MG63 (cell line): ENCODE results near the gene CDC42EP5. TPM values are rescaled to one million over a fixed set of nuclear protein-coding genes. Genes with fewer than 3 reads are reported as not detected.
A peak's percentile ranks its signal among the peaks of the same experiment; 100 is the strongest.
"Not testable (repeated sequence)": the region's sequence is repeated elsewhere in the genome, so short reads cannot be mapped to it uniquely, and the experiment has no call there.

Experiments
- DNase-seq: peaks from one replicate; pipeline ENCODE4 v3.0.0-alpha.2; 2020
- H3K27me3 ChIP-seq: fragments of 250-450 bp; sonication (Bioruptor Pico); 2 replicates; pipeline ENCODE4 v1.5.1; 2020; ENCODE audit warnings: mild to moderate bottlenecking, moderate library complexity
- H3K36me3 ChIP-seq: fragments of 250-450 bp; sonication (Bioruptor Pico); 2 replicates; pipeline ENCODE4 v1.5.1; 2020; ENCODE audit warnings: mild to moderate bottlenecking, moderate library complexity
- H3K4me3 ChIP-seq: fragments of 250-450 bp; sonication (Bioruptor Pico); 2 replicates; pipeline ENCODE4 v1.5.1; 2020; ENCODE audit warnings: mild to moderate bottlenecking, moderate library complexity
- H3K9me3 ChIP-seq: fragments of 250-450 bp; sonication (Bioruptor Pico); 2 replicates; pipeline ENCODE4 v1.5.1; 2020; ENCODE audit warnings: mild to moderate bottlenecking, moderate library complexity
- total RNA-seq: library from RNA; depleted of rRNA; stranded (reverse); fragments of >200 nt; shearing (Covaris generic); gene quantifications from 2 replicates; pipeline ENCODE4 v1.2.3, GENCODE V29; 2014; ENCODE audit warnings: low replicate concordance; rRNA removed

The CDC42EP5 gene
- total RNA-seq, result 4.1 and 10.1 TPM in 2 replicates

GRCh38 chr19:54473071-54473891 lies at the start of gene CDC42EP5:
Gene CDC42EP5 (minus strand): TSS chr19:54473296. CDS start chr19:54465547, 7,749 bp downstream.
- Histone ChIP-seq H3K36me3 (no peaks in the 10 kb centered on the region), H3K4me3 (peak within 1 kb of the TSS; percentile 36), H3K9me3 (no peaks in the 10 kb centered on the region), H3K27me3 (no peaks in the 10 kb centered on the region)
- peak; percentile 73 for DNase-seq

GRCh38 chr19:54521860-54522513 lies 48.9 kb upstream of the CDC42EP5 start:
- Histone ChIP-seq H3K27me3 (peaks cover 4% of the 10 kb centered on the region), H3K9me3 (no peaks in the 10 kb centered on the region; the same call in 1 of the 2 replicates), H3K36me3 (no peaks in the 10 kb centered on the region), H3K4me3 (no peak overlapping the region)
- no peak for DNase-seq

GRCh38 chr19:54521022-54521859 lies 48.1 kb upstream of the CDC42EP5 start:
- H3K36me3 ChIP-seq, result no peaks in the 10 kb centered on the region
- DNase-seq, result no peak
- peaks cover 7% of the 10 kb centered on the region for H3K27me3 ChIP-seq
- no peak overlapping the region for H3K4me3 ChIP-seq
- no peaks in the 10 kb centered on the region; the same call in 1 of the 2 replicates for H3K9me3 ChIP-seq

- no peaks in the 10 kb centered on the region; the same call in 1 of the 2 replicates for H3K9me3 ChIP-seq
- H3K27me3 ChIP-seq, result peaks cover 9% of the 10 kb centered on the region
- no peak for DNase-seq
- no peak overlapping the region for H3K4me3 ChIP-seq
- no peaks in the 10 kb centered on the region for H3K36me3 ChIP-seq
Measured at GRCh38 chr19:54518844-54519243, 45.7 kb upstream of the CDC42EP5 start.

- no peaks in the 10 kb centered on the region for H3K36me3 ChIP-seq
- H3K27me3 ChIP-seq, result peaks cover 9% of the 10 kb centered on the region
- H3K4me3 ChIP-seq, result no peak overlapping the region
- peak; percentile 62 for DNase-seq
- no peaks in the 10 kb centered on the region; the same call in 1 of the 2 replicates for H3K9me3 ChIP-seq
Measured at GRCh38 chr19:54517483-54517882, 44.4 kb upstream of the CDC42EP5 start.

- Histone ChIP-seq H3K9me3 (no peaks in the 10 kb centered on the region; the same call in 1 of the 2 replicates), H3K27me3 (peaks cover 8% of the 10 kb centered on the region)
- no peak for DNase-seq
Measured at GRCh38 chr19:54515156-54515555, 42.1 kb upstream of the CDC42EP5 start.

GRCh38 chr19:54509200-54509940 lies 36.3 kb upstream of the CDC42EP5 start:
- DNase-seq, H3K9me3 ChIP-seq, H3K27me3 ChIP-seq, H3K4me3 ChIP-seq, H3K36me3 ChIP-seq: not testable (repeated sequence)

More at GRCh38 chr19:54515156-54515555, 42.1 kb upstream of the CDC42EP5 start:
- no peak overlapping the region for H3K4me3 ChIP-seq
- H3K36me3 ChIP-seq, result no peaks in the 10 kb centered on the region

GRCh38 chr19:54508487-54508886 lies 35.4 kb upstream of the CDC42EP5 start:
- peaks cover 10% of the 10 kb centered on the region for H3K27me3 ChIP-seq
- not testable (repeated sequence) for H3K9me3 ChIP-seq, DNase-seq, H3K36me3 ChIP-seq, H3K4me3 ChIP-seq

- DNase-seq, result no peak
- H3K36me3 ChIP-seq, result no peaks in the 10 kb centered on the region
- no peaks in the 10 kb centered on the region for H3K9me3 ChIP-seq
- no peak overlapping the region for H3K4me3 ChIP-seq
- H3K27me3 ChIP-seq, result peaks cover 17% of the 10 kb centered on the region
Measured at GRCh38 chr19:54507824-54508223, 34.7 kb upstream of the CDC42EP5 start.

- not testable (repeated sequence) for DNase-seq, H3K4me3 ChIP-seq, H3K36me3 ChIP-seq, H3K9me3 ChIP-seq
- peaks cover 23% of the 10 kb centered on the region for H3K27me3 ChIP-seq
Measured at GRCh38 chr19:54507038-54507717, 34.1 kb upstream of the CDC42EP5 start.

- H3K4me3 ChIP-seq, result no peak overlapping the region
- DNase-seq, result no peak
Measured at GRCh38 chr19:54506079-54506478, 33.0 kb upstream of the CDC42EP5 start.

GRCh38 chr19:54505542-54505941 lies 32.4 kb upstream of the CDC42EP5 start:
- peaks cover 27% of the 10 kb centered on the region for H3K27me3 ChIP-seq
- not testable (repeated sequence) for H3K36me3 ChIP-seq, DNase-seq, H3K4me3 ChIP-seq, H3K9me3 ChIP-seq

More at GRCh38 chr19:54506079-54506478, 33.0 kb upstream of the CDC42EP5 start:
- Histone ChIP-seq H3K27me3 (peaks cover 25% of the 10 kb centered on the region), H3K9me3 (no peaks in the 10 kb centered on the region), H3K36me3 (no peaks in the 10 kb centered on the region)

- Histone ChIP-seq H3K36me3 (no peaks in the 10 kb centered on the region), H3K27me3 (peaks cover 42% of the 10 kb centered on the region), H3K4me3 (no peak within 1 kb of the TSS), H3K9me3 (no peaks in the 10 kb centered on the region)
- DNase-seq, result no peak
Measured at GRCh38 chr19:54502518-54503048, 29.5 kb upstream of the CDC42EP5 start, which contains the start of gene LAIR2. Gene LAIR2 (plus strand): TSS chr19:54502831. CDS start chr19:54502919, 88 bp downstream.

- not testable (repeated sequence) for H3K36me3 ChIP-seq, H3K4me3 ChIP-seq, H3K9me3 ChIP-seq, DNase-seq
- H3K27me3 ChIP-seq, result peaks cover 55% of the 10 kb centered on the region
Measured at GRCh38 chr19:54498451-54498772, 25.3 kb upstream of the CDC42EP5 start.

GRCh38 chr19:54497747-54498450 lies 24.8 kb upstream of the CDC42EP5 start:
- peaks cover 50% of the 10 kb centered on the region for H3K27me3 ChIP-seq
- not testable (repeated sequence) for DNase-seq, H3K36me3 ChIP-seq, H3K4me3 ChIP-seq, H3K9me3 ChIP-seq
